K562 (cell line): Measurements from ENCODE around the gene ANKRD34A. TPM values are rescaled to one million over a fixed set of nuclear protein-coding genes. Genes with fewer than 3 reads are reported as not detected.
A peak's percentile ranks its signal among the peaks of the same experiment; 100 is the strongest.

Experiments used
- ARHGAP35 ChIP-seq: fragments of 450-650 bp; IDR thresholded peaks from 2 replicates; pipeline ENCODE4 v1.6.1; 2018; ENCODE audit not compliant: partially characterized antibody
- ARID2 ChIP-seq: fragments of 450-650 bp; IDR thresholded peaks from 2 replicates; pipeline ENCODE4 v1.6.1; 2017; ENCODE audit warnings: antibody characterized with exemption, mild to moderate bottlenecking
- BRF1 ChIP-seq: IDR thresholded peaks from 3 replicates; pipeline ENCODE4 v1.6.1; 2011; ENCODE audit warnings: borderline replicate concordance, mild to moderate bottlenecking; ENCODE audit not compliant: insufficient read length; ENCODE audit errors: extremely low read depth
- CC2D1A ChIP-seq: fragments of 450-650 bp; IDR thresholded peaks from 2 replicates; pipeline ENCODE4 v1.6.1; 2017; ENCODE audit warnings: mild to moderate bottlenecking
- CREB1 ChIP-seq, 2 experiments: sonication (generic) in 1 of 2; formaldehyde crosslinking in 1 of 2; IDR thresholded peaks; 2 replicates each; pipeline versions ENCODE4 v1.6.1 to v1.8.0; 2012 to 2022; ENCODE audit warnings: inconsistent platforms in 1 of 2, mild to moderate bottlenecking in 1 of 2, missing genetic modification reagents in 1 of 2, moderate library complexity in 1 of 2
- FOXJ2 ChIP-seq: fragments of 200-800 bp; sonication (Bioruptor generic); IDR thresholded peaks from 2 replicates; pipeline ENCODE4 v1.6.1; 2016; ENCODE audit warnings: missing genetic modification characterization, missing compliant biosample characterization
- PTTG1 ChIP-seq: fragments of 450-650 bp; IDR thresholded peaks from 2 replicates; pipeline ENCODE4 v1.6.1; 2016; ENCODE audit warnings: low read depth, mild to moderate bottlenecking, missing genetic modification characterization, missing compliant biosample characterization
- PURB ChIP-seq: sonication (generic); formaldehyde crosslinking; IDR thresholded peaks from 2 replicates; pipeline ENCODE4 v1.9.0; 2021; ENCODE audit warnings: low read depth, mild to moderate bottlenecking, missing genetic modification reagents
- RFX1 ChIP-seq: fragments of 450-650 bp; IDR thresholded peaks from 2 replicates; pipeline ENCODE4 v1.6.1; 2016; ENCODE audit warnings: mild to moderate bottlenecking, moderate library complexity
- RHOXF2B ChIP-seq: fragments of 250-450 bp; sonication (Bioruptor Pico); conservative IDR thresholded peaks from 2 replicates; pipeline ENCODE4 v1.5.1; 2021
- SP1 ChIP-seq: sonication (generic); formaldehyde crosslinking; IDR thresholded peaks from 2 replicates; pipeline ENCODE4 v1.8.1; 2022; ENCODE audit warnings: mild to moderate bottlenecking, missing genetic modification reagents
- TAF7 ChIP-seq: fragments of 450-650 bp; IDR thresholded peaks from 2 replicates; pipeline ENCODE4 v1.6.1; 2016; ENCODE audit warnings: missing genetic modification characterization, missing compliant biosample characterization
- TSC22D4 ChIP-seq: fragments of 450-650 bp; IDR thresholded peaks from 2 replicates; pipeline ENCODE4 v1.6.1; 2016; ENCODE audit warnings: missing genetic modification characterization, missing biosample characterization, control low read depth
- ZBTB12 ChIP-seq: fragments of 250-450 bp; sonication (Bioruptor Pico); IDR thresholded peaks from 2 replicates; pipeline ENCODE4 v1.4.0; 2020
- ZNF280B ChIP-seq: fragments of 250-450 bp; sonication (Bioruptor Pico); IDR thresholded peaks from 2 replicates; pipeline ENCODE4 v1.5.1; 2021; ENCODE audit warnings: mild to moderate bottlenecking
- ZNF696 ChIP-seq: fragments of 250-450 bp; sonication (Bioruptor Pico); conservative IDR thresholded peaks from 2 replicates; pipeline ENCODE4 v1.4.0; 2020; ENCODE audit warnings: mild to moderate bottlenecking, moderate library complexity
- polyA plus RNA-seq, 8 experiments: library from polyadenylated mRNA; depleted of rRNA in 4 of 8; stranded (reverse) in 5 of 8; unstranded in 3 of 8; fragments of >200 nt; fragmentation: Nextera tagmentation in 2 of 8; fragmentation: Illumina TruSeq in 1 of 8; extraction: Ambion mirVana in 2 of 8; extraction: Trizol in 1 of 8; gene quantifications; 2 replicates each; pipeline versions ENCODE4 v1.2.1 to v1.2.3, GENCODE V29; 2011 to 2014; ENCODE audit warnings: inconsistent platforms in 1 of 8, missing spikeins in 1 of 8
- total RNA-seq, 7 experiments: library from RNA; depleted of rRNA in 6 of 7; stranded (reverse); fragments of >200 nt in 6 of 7; fragmentation: Illumina TruSeq in 2 of 7; extraction: Trizol in 2 of 7; gene quantifications; 2 replicates each; pipeline versions ENCODE4 v1.2.1 to v1.2.3, GENCODE V29; 2011 to 2021; ENCODE audit warnings: low replicate concordance in 1 of 7
- TF ChIP-seq, protein P1 (sequence below): fragments of 450-650 bp; IDR thresholded peaks from 2 replicates; pipeline ENCODE4 v1.6.1; 2017; ENCODE audit warnings: antibody characterized with exemption, mild to moderate bottlenecking
- TF ChIP-seq, protein P2 (sequence below): fragments of 450-650 bp; IDR thresholded peaks from 2 replicates; pipeline ENCODE4 v1.6.1; 2017; ENCODE audit warnings: antibody characterized with exemption

The ANKRD34A gene
- total and polyA plus RNA-seq, 9 of the 15 experiments (the other 6 are each of a cell fraction or from before 2014, with no cell fraction given) = 0.06 to 1.6 (median 0.43) TPM

- TF ChIP-seq TAF7 (tag) (peak; percentile 71), TSC22D4 (no peak), ZBTB12 (CRISPR knock-in tag) (no peak), ZNF696 (CRISPR knock-in tag) (no peak), CREB1 (IDR thresholded peaks at IDR 0.05) (no peak), CREB1 (CRISPR knock-in tag; IDR thresholded peaks at IDR 0.05) (0 out of 2 replicates have a peak, but pooled peaks have one; percentile 4), ARID2 (no peak), PURB (CRISPR knock-in tag) (no peak), SP1 (CRISPR knock-in tag) (peak; percentile 73; the same call in 1 of the 2 replicates), CC2D1A (peak; percentile 50; the same call in 1 of the 2 replicates), RFX1 (no peak), ZNF280B (CRISPR knock-in tag) (no peak), PTTG1 (no peak), FOXJ2 (no peak), RHOXF2B (CRISPR knock-in tag) (no peak), ARHGAP35 (no peak), BRF1 (no peak)
- TF ChIP-seq, protein P1, sequence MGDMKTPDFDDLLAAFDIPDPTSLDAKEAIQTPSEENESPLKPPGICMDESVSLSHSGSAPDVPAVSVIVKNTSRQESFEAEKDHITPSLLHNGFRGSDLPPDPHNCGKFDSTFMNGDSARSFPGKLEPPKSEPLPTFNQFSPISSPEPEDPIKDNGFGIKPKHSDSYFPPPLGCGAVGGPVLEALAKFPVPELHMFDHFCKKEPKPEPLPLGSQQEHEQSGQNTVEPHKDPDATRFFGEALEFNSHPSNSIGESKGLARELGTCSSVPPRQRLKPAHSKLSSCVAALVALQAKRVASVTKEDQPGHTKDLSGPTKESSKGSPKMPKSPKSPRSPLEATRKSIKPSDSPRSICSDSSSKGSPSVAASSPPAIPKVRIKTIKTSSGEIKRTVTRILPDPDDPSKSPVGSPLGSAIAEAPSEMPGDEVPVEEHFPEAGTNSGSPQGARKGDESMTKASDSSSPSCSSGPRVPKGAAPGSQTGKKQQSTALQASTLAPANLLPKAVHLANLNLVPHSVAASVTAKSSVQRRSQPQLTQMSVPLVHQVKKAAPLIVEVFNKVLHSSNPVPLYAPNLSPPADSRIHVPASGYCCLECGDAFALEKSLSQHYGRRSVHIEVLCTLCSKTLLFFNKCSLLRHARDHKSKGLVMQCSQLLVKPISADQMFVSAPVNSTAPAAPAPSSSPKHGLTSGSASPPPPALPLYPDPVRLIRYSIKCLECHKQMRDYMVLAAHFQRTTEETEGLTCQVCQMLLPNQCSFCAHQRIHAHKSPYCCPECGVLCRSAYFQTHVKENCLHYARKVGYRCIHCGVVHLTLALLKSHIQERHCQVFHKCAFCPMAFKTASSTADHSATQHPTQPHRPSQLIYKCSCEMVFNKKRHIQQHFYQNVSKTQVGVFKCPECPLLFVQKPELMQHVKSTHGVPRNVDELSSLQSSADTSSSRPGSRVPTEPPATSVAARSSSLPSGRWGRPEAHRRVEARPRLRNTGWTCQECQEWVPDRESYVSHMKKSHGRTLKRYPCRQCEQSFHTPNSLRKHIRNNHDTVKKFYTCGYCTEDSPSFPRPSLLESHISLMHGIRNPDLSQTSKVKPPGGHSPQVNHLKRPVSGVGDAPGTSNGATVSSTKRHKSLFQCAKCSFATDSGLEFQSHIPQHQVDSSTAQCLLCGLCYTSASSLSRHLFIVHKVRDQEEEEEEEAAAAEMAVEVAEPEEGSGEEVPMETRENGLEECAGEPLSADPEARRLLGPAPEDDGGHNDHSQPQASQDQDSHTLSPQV = peak; percentile 20; the same call in 1 of the 2 replicates
- TF ChIP-seq, protein P2, sequence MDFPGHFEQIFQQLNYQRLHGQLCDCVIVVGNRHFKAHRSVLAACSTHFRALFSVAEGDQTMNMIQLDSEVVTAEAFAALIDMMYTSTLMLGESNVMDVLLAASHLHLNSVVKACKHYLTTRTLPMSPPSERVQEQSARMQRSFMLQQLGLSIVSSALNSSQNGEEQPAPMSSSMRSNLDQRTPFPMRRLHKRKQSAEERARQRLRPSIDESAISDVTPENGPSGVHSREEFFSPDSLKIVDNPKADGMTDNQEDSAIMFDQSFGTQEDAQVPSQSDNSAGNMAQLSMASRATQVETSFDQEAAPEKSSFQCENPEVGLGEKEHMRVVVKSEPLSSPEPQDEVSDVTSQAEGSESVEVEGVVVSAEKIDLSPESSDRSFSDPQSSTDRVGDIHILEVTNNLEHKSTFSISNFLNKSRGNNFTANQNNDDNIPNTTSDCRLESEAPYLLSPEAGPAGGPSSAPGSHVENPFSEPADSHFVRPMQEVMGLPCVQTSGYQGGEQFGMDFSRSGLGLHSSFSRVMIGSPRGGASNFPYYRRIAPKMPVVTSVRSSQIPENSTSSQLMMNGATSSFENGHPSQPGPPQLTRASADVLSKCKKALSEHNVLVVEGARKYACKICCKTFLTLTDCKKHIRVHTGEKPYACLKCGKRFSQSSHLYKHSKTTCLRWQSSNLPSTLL = no peak
Measured at GRCh38 chr1:145964328-145965118, at the start of gene ANKRD34A, which contains the start of gene POLR3GL (continued).
